Neural cell (in vitro differentiated cells): ENCODE results near the gene PRR12. TPM values are rescaled to one million over a fixed set of nuclear protein-coding genes. Genes with fewer than 3 reads are reported as not detected.

Experiments used
- H2AFZ ChIP-seq: fragments of 200-600, 300-800 bp; sonication (generic), shearing (Covaris generic); 2 replicates; pipeline ENCODE4 v1.6.0; 2014; ENCODE audit warnings: low read depth, mild to moderate bottlenecking, antibody characterized with exemption, low read length, moderate library complexity
- H3F3A ChIP-seq: fragments of 200-600 bp; shearing (Covaris generic); 2 replicates; pipeline ENCODE4 v1.6.1; 2016; ENCODE audit warnings: mild to moderate bottlenecking, moderate library complexity, mixed read lengths, antibody characterized with exemption, low read length; ENCODE audit not compliant: insufficient read depth, poor library complexity, severe bottlenecking
- H3K27ac ChIP-seq: fragments of 200-600, 300-800 bp; sonication (generic), shearing (Covaris generic); 2 replicates; pipeline ENCODE4 v1.5.1; 2014; ENCODE audit warnings: mild to moderate bottlenecking, low read length, moderate library complexity
- H3K27me3 ChIP-seq: fragments of 300-800, 200-600 bp; sonication (generic), shearing (Covaris generic); 2 replicates; pipeline ENCODE4 v1.6.0; 2014; ENCODE audit warnings: mild to moderate bottlenecking, low read depth, low read length, moderate library complexity; ENCODE audit not compliant: insufficient read depth
- H3K36me3 ChIP-seq: fragments of 300-800, 200-600 bp; sonication (generic), shearing (Covaris generic); 2 replicates; pipeline ENCODE4 v1.5.1; 2014; ENCODE audit warnings: mild to moderate bottlenecking, antibody characterized with exemption, low read length, moderate library complexity; ENCODE audit not compliant: insufficient read depth
- H3K4me2 ChIP-seq: fragments of 300-800, 200-600 bp; sonication (generic), shearing (Covaris generic); 2 replicates; pipeline ENCODE4 v1.6.0; 2014; ENCODE audit warnings: mild to moderate bottlenecking, low read length
- H3K4me3 ChIP-seq: fragments of 300-800, 200-600 bp; sonication (generic), shearing (Covaris generic); 2 replicates; pipeline ENCODE4 v1.5.1; 2014; ENCODE audit warnings: mild to moderate bottlenecking, low read length, moderate library complexity
- H3K79me2 ChIP-seq: fragments of 200-600 bp; shearing (Covaris generic); replicated peaks from 2 replicates; pipeline ENCODE4 v1.6.0; 2014; ENCODE audit warnings: mild to moderate bottlenecking, low read length, moderate library complexity; ENCODE audit not compliant: insufficient read depth
- H3K9ac ChIP-seq: fragments of 300-800, 200-600 bp; sonication (generic), shearing (Covaris generic); 2 replicates; pipeline ENCODE4 v1.6.1; 2016; ENCODE audit warnings: mild to moderate bottlenecking, low read length, mixed read lengths
- H3K9me2 ChIP-seq: fragments of 200-600 bp; shearing (Covaris generic); 2 replicates; pipeline ENCODE4 v1.6.1; 2016; ENCODE audit warnings: mild to moderate bottlenecking, low read length, mixed read lengths; ENCODE audit not compliant: insufficient read depth
- H3K9me3 ChIP-seq: fragments of 200-600, 300-800 bp; sonication (generic), shearing (Covaris generic); 2 replicates; pipeline ENCODE4 v1.6.1; 2016; ENCODE audit warnings: mild to moderate bottlenecking, mixed run types, low read length, moderate library complexity, mixed read lengths
- H4K20me1 ChIP-seq: fragments of 200-600 bp; shearing (Covaris generic); 2 replicates; pipeline ENCODE4 v1.6.1; 2016; ENCODE audit warnings: mild to moderate bottlenecking, mixed run types; ENCODE audit not compliant: insufficient read depth
- CTCF ChIP-seq: fragments of 450-650 bp; IDR thresholded peaks from 2 replicates; pipeline ENCODE4 v1.5.1; 2014; ENCODE audit warnings: antibody characterized with exemption, mild to moderate bottlenecking, moderate library complexity; ENCODE audit not compliant: poor library complexity, severe bottlenecking
- EP300 ChIP-seq: fragments of 450-650 bp; conservative IDR thresholded peaks from 2 replicates; pipeline ENCODE4 v1.6.1; 2014; ENCODE audit warnings: antibody characterized with exemption, mild to moderate bottlenecking, moderate library complexity; ENCODE audit not compliant: poor library complexity, severe bottlenecking
- EZH2 ChIP-seq: fragments of 200-600, 300-800 bp; shearing (Covaris generic), sonication (generic); IDR thresholded peaks from 2 replicates; pipeline ENCODE4 v1.6.1; 2014; ENCODE audit warnings: antibody characterized with exemption, low read length, borderline replicate concordance, mild to moderate bottlenecking; ENCODE audit not compliant: insufficient read depth, poor library complexity, severe bottlenecking
- MXI1 ChIP-seq: fragments of 450-650 bp; conservative IDR thresholded peaks from 2 replicates; pipeline ENCODE4 v1.6.1; 2014; ENCODE audit warnings: antibody characterized with exemption, mild to moderate bottlenecking; ENCODE audit not compliant: poor library complexity, severe bottlenecking
- POLR2AphosphoS5 ChIP-seq: IDR thresholded peaks from 2 replicates; pipeline ENCODE4 v1.6.1; 2012
- RAD21 ChIP-seq: fragments of 450-650 bp; conservative IDR thresholded peaks from 2 replicates; pipeline ENCODE4 v1.6.1; 2014; ENCODE audit warnings: antibody characterized with exemption, mild to moderate bottlenecking, moderate library complexity
- REST ChIP-seq: IDR thresholded peaks from 2 replicates; pipeline ENCODE4 v1.6.1; 2012; ENCODE audit warnings: borderline replicate concordance
- SMC3 ChIP-seq: fragments of 450-650 bp; conservative IDR thresholded peaks from 2 replicates; pipeline ENCODE4 v1.6.1; 2014; ENCODE audit warnings: antibody characterized with exemption, mild to moderate bottlenecking, moderate library complexity; ENCODE audit not compliant: poor library complexity
- TAF1 ChIP-seq: IDR thresholded peaks from 2 replicates; pipeline ENCODE4 v1.6.1; 2012; ENCODE audit warnings: low read depth
- polyA plus RNA-seq: library from polyadenylated mRNA; depleted of rRNA; stranded (reverse); fragments of >200 nt; gene quantifications from 2 replicates; pipeline ENCODE4 v1.2.3, GENCODE V29; 2014

Gene PRR12
- polyA plus RNA-seq, 1 donor from 2014 or later = 1.2 TPM

GRCh38 chr19:49573425-49573824, 17.6 kb upstream of the PRR12 start:
- Histone ChIP-seq H2AFZ (no peak overlapping the region), H3K27me3 (no peaks in the 10 kb centered on the region), H3F3A (no peaks in the 10 kb centered on the region), H3K27ac (no peak overlapping the region), H3K9ac (no peak overlapping the region), H3K79me2 (peaks cover 18% of the 10 kb centered on the region), H4K20me1 (no peaks in the 10 kb centered on the region), H3K9me2 (no peaks in the 10 kb centered on the region), H3K4me3 (no peak overlapping the region), H3K9me3 (no peaks in the 10 kb centered on the region), H3K36me3 (no peaks in the 10 kb centered on the region), H3K4me2 (no peak overlapping the region)
- TF ChIP-seq MXI1 = no peak
- TF ChIP-seq TAF1 = no peak
- no peak for TF ChIP-seq CTCF
- no peak for TF ChIP-seq RAD21
- TF ChIP-seq SMC3 = no peak
- no peak for TF ChIP-seq EZH2
- no peak for TF ChIP-seq POLR2AphosphoS5
- no peak for TF ChIP-seq EP300
- no peak for TF ChIP-seq REST

- H3F3A ChIP-seq = no peaks in the 10 kb centered on the region
- no peak overlapping the region for H2AFZ ChIP-seq
- peaks cover 24% of the 10 kb centered on the region for H3K79me2 ChIP-seq
- no peak overlapping the region for H3K4me2 ChIP-seq
- no peaks in the 10 kb centered on the region for H3K9me3 ChIP-seq
- H3K27ac ChIP-seq = no peak overlapping the region
- H4K20me1 ChIP-seq = no peaks in the 10 kb centered on the region
- H3K27me3 ChIP-seq = no peaks in the 10 kb centered on the region
- TF ChIP-seq POLR2AphosphoS5 = no peak
- no peak for TF ChIP-seq CTCF
- TF ChIP-seq TAF1 = no peak
- no peak for TF ChIP-seq SMC3
- no peak for TF ChIP-seq RAD21
- no peak for TF ChIP-seq REST
- no peak for TF ChIP-seq EP300
- TF ChIP-seq MXI1 = no peak
- TF ChIP-seq EZH2 = no peak
- H3K9me2 ChIP-seq = no peaks in the 10 kb centered on the region
- H3K36me3 ChIP-seq = no peaks in the 10 kb centered on the region
- no peak overlapping the region for H3K9ac ChIP-seq
- no peak overlapping the region for H3K4me3 ChIP-seq
Observed at GRCh38 chr19:49574206-49574755, 16.7 kb upstream of the PRR12 start.
